Nephron progenitor cell (in vitro differentiated cells): ENCODE data around the gene ZNF213.

Source experiments
- DNase-seq: peaks from one replicate; pipeline ENCODE4 v3.0.0; 2021
- H3K27ac Mint-ChIP-seq: 2 replicates; pipeline ENCODE4 v1.8.0; 2021; ENCODE audit warnings: mild to moderate bottlenecking, moderate library complexity, mixed read lengths
- H3K27me3 Mint-ChIP-seq: 2 replicates; pipeline ENCODE4 v1.8.0; 2021; ENCODE audit warnings: mild to moderate bottlenecking, low read depth, mixed read lengths; ENCODE audit not compliant: poor library complexity
- H3K36me3 Mint-ChIP-seq: 2 replicates; pipeline ENCODE4 v1.8.0; 2021; ENCODE audit warnings: low read depth, mixed read lengths
- H3K4me1 Mint-ChIP-seq: 2 replicates; pipeline ENCODE4 v1.8.0; 2021; ENCODE audit warnings: mixed read lengths
- H3K4me3 Mint-ChIP-seq: 2 replicates; pipeline ENCODE4 v1.8.0; 2021; ENCODE audit warnings: mild to moderate bottlenecking, moderate library complexity, mixed read lengths
- H3K9me3 Mint-ChIP-seq: 2 replicates; pipeline ENCODE4 v1.8.0; 2021; ENCODE audit warnings: mild to moderate bottlenecking, moderate library complexity, mixed read lengths
- TF ChIP-seq, protein P1 (sequence below): fragments of 200-600 bp; sonication (generic); IDR thresholded peaks from 2 replicates; pipeline ENCODE4 v1.5.0; 2021; ENCODE audit warnings: antibody characterized with exemption

Gene ZNF213, protein sequence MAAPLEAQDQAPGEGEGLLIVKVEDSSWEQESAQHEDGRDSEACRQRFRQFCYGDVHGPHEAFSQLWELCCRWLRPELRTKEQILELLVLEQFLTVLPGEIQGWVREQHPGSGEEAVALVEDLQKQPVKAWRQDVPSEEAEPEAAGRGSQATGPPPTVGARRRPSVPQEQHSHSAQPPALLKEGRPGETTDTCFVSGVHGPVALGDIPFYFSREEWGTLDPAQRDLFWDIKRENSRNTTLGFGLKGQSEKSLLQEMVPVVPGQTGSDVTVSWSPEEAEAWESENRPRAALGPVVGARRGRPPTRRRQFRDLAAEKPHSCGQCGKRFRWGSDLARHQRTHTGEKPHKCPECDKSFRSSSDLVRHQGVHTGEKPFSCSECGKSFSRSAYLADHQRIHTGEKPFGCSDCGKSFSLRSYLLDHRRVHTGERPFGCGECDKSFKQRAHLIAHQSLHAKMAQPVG

DNA sequence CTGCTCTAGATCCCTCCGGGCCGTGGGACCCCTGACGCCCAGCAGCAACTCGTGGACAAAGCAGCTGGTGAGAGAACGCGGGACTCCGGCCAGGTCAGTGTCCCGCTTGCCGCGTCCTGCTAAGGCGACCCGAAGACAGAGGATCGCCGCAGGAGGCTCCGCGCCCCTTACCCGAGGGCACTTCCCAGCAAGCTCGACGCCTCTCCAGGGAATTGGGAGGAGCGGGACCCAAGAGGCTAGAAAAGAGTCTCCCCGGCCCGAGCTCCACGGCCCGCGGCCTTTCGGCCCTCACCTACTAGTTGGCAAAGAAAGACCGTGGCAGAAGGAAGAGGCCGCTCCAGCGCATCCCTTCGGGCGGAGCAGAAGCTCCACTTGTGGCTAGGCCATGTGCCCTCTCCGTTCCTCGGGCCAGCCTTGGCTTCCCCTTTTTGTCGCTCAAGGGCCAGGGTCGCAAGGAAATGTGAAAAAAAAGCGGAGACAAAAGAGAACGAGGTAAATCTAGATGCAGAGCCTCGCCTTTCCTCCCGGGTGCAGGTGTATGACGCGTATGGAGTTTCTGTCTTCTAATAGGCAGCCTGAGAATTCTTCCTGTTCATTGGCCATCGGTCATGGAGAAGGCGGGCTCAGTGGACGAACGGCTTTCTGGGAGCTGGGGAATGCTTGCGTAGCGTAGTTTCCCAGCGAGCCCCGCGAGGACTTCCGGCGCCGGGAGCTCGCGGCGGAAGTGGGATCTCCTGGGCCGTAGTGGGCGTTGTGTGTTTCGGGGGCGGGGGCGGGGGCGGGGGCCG lies at the start of gene ZNF213:
TSS of gene ZNF213 (plus strand) at position 692 of the 788 bp plus-strand sequence. CDS start 2,252 bp downstream, outside the sequence.
- Mint-ChIP-seq H3K4me3 (peak within 1 kb of the TSS; percentile 100), H3K27me3 (peaks cover 2% of the 10 kb centered on the region), H3K9me3 (no peaks in the 10 kb centered on the region), H3K36me3 (peaks cover 17% of the 10 kb centered on the region), H3K4me1 (peaks cover 39% of the 10 kb centered on the region), H3K27ac (peak within 1 kb of the TSS; percentile 99)
- DNase-seq, result peak; percentile 90
- TF ChIP-seq, protein P1, sequence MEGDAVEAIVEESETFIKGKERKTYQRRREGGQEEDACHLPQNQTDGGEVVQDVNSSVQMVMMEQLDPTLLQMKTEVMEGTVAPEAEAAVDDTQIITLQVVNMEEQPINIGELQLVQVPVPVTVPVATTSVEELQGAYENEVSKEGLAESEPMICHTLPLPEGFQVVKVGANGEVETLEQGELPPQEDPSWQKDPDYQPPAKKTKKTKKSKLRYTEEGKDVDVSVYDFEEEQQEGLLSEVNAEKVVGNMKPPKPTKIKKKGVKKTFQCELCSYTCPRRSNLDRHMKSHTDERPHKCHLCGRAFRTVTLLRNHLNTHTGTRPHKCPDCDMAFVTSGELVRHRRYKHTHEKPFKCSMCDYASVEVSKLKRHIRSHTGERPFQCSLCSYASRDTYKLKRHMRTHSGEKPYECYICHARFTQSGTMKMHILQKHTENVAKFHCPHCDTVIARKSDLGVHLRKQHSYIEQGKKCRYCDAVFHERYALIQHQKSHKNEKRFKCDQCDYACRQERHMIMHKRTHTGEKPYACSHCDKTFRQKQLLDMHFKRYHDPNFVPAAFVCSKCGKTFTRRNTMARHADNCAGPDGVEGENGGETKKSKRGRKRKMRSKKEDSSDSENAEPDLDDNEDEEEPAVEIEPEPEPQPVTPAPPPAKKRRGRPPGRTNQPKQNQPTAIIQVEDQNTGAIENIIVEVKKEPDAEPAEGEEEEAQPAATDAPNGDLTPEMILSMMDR, result no peak

DNA sequence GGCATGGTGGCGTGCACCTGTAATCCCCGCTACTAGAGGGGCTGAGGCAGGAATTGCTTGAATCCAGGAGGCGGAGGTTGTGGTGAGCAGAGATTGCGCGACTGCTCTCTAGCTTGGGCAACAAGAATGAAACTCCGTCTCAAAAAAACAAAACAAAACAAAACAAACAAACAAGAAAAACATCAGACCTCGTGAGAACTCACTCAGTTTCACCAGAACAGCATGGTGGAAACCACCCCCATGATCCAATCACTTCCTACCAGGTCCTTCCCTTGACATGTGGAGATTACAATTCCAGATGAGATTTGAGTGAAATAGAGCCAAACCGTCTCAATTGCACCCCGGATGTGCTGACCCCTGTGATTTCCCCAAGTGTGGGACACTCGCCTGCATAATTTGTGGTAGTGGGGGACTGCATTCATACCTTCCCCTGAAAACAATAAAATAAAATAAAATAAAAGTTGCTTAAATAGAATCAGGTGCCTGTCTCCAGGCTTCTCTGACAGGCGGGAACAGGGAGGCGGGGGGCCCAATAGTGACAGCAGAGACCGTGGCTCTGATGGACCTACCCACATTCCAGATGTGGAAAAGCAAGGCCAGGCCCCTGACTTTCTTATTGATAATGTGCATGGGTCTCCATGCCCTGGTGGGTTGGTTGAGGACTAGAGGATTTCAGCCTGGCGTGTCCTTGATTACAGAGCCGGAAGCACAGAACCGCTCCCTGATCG lies 48.8 kb upstream of the ZNF213 start:
- Mint-ChIP-seq H3K4me3 (no peak overlapping the region), H3K27ac (no peak overlapping the region), H3K36me3 (no peaks in the 10 kb centered on the region), H3K9me3 (no peaks in the 10 kb centered on the region), H3K27me3 (no peaks in the 10 kb centered on the region), H3K4me1 (peaks cover 72% of the 10 kb centered on the region)
- TF ChIP-seq, protein P1, result no peak
- no peak for DNase-seq

DNA sequence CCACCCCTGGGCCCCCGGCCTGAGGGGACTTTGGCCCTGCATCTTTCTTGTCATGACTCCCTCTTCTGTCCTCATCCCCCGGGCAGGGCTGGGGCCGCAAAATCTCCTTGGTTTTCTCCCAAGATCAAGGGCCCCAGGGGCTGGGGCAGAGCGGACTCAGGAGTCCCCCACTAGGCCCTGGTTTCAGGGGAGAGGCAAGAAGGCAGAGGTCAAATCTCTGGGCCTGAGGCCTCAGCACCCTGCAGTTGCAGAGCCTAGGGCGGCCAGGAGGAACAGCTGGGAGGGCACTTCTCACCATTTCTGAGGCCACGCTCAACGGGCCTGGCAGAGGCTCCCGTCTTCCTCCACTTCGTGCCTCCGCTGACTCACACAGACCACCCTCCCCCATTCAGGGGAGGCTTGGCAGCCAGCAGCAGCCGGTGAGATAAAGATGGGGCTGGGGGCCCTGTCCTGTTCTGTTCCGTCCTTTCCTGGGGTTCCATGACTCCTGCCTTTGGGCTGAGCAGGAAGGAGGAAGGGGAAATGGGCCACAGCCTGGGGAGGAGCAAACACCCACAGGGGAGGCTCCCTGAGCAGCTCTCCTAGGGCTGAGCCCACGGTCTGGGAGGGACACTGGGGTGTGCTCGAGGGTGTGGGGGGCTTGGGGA lies 48.1 kb upstream of the ZNF213 start:
- Mint-ChIP-seq H3K4me1 (peaks cover 74% of the 10 kb centered on the region), H3K9me3 (no peaks in the 10 kb centered on the region), H3K27me3 (no peaks in the 10 kb centered on the region), H3K36me3 (no peaks in the 10 kb centered on the region), H3K4me3 (no peak overlapping the region), H3K27ac (no peak overlapping the region)
- TF ChIP-seq, protein P1, result no peak
- no peak for DNase-seq

DNA sequence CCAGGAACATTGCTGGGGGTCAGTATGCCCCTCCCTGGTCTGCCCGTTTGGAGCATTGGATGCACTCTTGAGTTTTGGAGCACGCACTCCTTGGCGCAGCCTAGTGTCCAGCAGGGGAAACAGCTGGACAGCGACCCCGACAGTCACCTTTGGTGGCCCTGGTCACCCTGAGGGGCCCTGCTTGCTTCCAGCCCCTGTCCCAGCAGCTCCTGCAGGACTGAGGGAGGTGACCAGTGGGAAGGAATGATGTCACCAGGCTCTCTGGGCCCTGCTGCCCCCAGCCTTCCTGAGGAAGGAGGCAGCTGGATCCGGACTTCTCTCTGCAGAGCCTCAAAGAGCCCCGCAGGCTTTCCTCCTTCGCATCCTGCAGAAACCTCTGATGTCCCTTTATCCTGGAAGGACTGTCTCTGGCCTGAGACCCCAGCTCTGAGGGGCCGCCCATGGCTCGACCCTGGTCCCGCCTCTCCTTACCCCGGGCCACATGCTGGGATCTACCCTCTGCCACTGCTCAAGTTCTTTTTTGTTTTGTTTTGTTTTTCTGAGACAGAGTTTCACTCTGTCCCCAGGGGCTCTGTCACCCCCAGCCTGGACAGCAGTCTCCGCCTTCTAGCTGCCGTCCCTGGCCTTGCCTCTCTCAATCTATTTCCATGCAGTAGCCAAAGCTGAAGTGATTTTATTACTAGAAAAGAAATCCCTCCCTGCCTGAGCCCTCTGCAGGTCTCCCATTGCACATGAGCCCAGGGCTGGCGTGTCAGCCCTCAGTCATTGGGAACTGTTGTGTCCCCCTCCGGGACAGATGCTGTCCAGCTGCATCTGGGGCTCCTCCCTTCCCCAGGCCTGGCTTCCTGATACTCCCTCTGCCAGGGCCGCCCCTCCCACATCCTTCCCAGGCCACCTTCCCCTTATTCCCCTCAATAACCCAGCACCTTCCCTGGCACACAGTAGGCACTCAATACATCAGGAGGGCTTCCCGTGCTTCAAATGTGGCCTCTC lies 47.3 kb upstream of the ZNF213 start:
- DNase-seq, result peak; percentile 47
- Mint-ChIP-seq H3K27me3 (no peaks in the 10 kb centered on the region), H3K9me3 (no peaks in the 10 kb centered on the region), H3K4me1 (peaks cover 78% of the 10 kb centered on the region), H3K27ac (peak overlapping the region; percentile 99), H3K36me3 (no peaks in the 10 kb centered on the region), H3K4me3 (peak overlapping the region; percentile 54)
- TF ChIP-seq, protein P1, result no peak
